HG03439 (cell line): ENCODE results near the gene TUBG2.
A peak's percentile ranks its signal among the peaks of the same experiment; 100 is the strongest.

ENCODE experiments used
- ATAC-seq: cut with Tn5 transposase; IDR thresholded peaks from one replicate; pipeline ENCODE4 v1.9.1; 2021; ENCODE audit warnings: mild to moderate bottlenecking, moderate library complexity; ENCODE audit not compliant: unreplicated experiment

Gene TUBG2

DNA sequence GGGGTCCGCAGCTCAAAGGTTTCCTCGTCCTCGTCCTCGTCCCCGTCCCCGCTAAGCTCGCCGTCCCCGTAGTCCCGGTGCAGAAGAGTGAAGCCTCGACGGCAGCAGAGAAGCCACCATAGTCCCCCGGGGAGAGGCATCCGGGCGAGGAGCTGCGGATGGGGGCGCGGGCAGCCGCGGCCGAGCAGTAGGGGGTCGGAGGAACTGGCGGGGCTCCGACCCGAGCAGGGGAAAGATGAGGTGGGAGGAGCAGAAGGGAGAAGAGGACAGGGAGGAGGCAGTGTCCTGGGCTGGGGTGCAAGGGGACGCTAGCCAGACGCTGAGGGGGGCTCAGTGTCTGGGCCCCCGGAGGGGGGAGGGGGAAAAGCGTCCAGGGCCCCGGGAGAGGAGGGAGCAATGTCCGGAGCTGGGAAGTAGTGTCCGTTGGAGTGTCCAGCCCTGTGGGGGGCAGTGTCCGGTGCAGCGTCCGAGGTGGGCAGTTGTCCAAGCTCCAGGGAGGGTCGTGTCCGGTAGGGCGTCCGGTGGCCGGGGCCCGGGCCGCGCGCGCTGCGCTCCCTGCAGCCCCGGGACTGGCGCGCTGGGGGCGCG is 17.4 kb downstream of the TUBG2 start, which contains the start of gene PLEKHH3:
TSS of gene PLEKHH3 (minus strand) at position 571 of the 588 bp plus-strand sequence. CDS start at position 140, 431 bp downstream.
- ATAC-seq, result no peak

DNA sequence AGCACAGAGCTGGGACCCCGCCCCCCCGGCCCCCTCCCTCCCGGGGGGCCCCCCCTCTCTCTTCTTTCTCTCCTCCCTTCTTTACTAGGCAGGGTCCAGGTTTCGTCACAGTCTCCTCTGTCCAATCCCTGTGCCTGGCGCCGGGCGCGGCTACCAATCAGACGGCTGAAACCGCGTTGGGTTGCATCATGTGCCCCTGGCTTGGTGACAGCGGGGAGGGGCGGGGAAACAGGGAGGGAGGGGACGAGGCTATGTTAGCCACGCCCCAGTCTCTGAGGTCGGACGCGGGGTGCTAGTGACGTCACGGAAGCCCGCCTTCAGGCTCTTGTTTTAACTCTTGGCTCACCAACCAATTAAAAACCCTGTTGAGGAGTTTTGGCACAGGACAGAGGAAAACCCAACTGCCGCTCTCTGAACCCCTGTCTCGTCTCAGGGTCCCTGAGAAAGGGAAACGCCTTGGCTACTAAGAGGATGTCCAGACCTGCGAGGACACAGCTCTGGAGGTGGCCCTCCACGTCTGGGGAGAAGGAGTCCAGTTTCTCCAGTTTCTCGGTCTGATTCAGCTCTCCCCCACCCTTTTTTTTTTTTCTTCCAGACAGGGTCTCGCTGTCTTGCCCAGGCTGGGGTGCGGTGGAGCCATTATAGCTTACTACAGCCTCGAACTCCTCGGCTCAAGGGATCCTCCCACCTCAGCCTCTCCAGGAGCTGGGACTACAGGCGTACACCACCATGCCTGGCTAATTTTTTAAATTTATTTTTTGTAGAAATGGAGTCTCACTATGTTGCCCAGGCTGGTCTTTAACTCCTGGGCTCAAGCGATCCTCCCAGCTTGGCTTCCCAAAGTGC is 18.2 kb downstream of the TUBG2 start:
- ATAC-seq, result peak; percentile 67

GRCh38 chr17:42677921-42678781 is 19.1 kb downstream of the TUBG2 start:
- ATAC-seq, result no peak

GRCh38 chr17:42678951-42679491 is 19.9 kb downstream of the TUBG2 start:
- no peak for ATAC-seq

- no peak for ATAC-seq
These were observed 20.6 kb downstream of the TUBG2 start for GRCh38 chr17:42679492-42680330.

GRCh38 chr17:42680331-42680808 is 21.3 kb downstream of the TUBG2 start:
- ATAC-seq, result no peak

DNA sequence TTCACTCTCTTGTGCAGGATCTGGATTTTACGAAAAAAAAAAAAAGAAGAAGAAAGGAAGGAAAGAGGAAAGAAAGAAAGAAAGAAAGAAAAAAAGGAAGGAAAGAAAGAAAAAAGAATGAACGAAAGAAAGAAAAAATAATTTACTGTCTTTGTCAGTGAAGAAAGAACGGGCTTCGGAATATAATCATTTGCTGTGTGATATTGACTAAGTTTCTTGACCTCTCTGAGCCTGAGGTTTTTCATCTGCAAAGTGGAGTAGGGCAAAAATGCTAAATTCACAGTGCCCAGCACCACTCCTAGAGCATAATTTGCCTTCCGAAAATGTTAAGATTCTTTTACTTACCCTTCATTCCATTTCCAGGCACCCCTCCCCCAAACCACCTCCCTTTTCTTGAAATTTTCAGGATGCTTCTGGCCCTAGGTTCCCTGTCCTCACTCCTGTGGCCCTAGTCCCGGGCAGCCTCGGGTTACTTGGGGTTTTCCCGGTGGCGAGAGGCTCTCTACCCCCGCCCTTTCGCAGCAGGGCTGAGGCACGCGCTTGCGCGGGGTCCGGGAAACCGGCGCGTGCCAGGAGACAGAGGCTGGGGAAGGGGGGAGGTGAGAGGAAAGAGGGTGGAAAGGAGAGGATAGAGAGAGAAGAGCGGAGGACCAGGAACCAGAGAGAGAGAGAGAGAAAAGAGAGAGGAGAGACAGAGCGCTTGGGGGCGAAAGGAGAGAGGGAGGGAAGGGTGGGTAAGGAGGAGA is 23.1 kb downstream of the TUBG2 start, which contains the start of gene CNTNAP1:
TSS of gene CNTNAP1 (plus strand) at position 556 of the 746 bp plus-strand sequence. CDS start 299 bp downstream, outside the sequence.
- ATAC-seq, result no peak

DNA sequence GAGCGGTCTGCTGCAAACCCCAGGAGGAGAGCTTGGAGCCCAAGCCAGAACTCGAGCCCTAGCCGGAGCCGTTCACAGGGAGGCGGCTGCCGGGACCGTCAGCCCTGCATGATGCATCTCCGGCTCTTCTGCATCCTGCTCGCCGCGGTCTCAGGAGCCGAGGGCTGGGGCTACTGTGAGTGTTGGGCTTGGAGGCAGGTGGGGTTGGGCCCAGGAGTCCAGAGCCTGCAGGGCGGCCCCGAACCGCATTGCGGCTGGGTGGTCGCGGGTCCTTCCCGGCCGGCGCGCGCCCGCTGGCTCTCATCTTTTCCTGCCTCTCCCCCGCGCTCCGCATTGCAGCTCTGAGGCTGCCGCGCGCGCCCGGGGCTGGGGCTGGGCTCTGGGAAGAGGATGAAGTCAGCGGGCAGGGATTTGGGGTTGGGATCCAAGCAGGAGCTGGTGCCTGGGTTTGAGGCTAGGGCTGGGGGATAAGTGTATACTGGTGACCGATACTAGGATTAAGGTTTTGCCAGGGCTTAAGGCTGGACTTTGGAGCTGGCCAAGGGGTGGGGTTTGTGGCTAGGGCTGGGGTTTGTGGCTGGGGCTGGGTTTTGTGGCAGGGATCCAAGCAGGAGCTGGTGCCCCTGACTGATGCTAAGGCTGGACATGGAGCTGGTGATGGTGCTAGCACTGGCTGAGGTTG is 23.8 kb downstream of the TUBG2 start:
- no peak for ATAC-seq

DNA sequence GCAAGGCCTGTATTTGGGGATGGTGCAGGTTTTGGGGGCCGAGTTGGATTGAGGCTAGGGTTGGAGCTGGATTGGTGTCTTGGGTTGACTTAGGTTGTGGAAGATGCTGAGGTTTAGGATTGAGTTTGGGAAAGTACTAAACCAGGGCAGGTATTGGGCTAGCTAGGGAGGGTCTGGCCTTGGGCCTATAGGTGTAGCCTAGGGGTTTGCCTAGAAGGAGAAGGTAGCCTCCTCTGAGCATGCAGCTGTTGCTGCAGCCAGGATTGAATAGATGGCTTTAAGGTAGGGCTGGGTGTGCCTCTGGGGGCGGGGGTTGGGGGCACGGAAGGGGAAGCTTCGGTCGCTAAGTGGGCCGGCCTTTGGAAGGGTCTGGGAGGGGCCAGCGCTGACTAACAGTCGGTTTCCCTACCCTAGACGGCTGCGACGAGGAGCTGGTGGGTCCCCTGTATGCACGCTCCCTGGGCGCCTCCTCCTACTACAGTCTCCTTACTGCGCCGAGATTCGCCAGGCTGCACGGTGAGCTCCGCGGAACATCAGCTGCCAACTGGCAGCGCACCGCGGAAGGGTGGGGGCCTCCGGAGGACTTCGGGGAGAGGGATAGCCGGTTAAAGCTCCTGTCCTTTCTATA is 24.4 kb downstream of the TUBG2 start:
- no peak for ATAC-seq

DNA sequence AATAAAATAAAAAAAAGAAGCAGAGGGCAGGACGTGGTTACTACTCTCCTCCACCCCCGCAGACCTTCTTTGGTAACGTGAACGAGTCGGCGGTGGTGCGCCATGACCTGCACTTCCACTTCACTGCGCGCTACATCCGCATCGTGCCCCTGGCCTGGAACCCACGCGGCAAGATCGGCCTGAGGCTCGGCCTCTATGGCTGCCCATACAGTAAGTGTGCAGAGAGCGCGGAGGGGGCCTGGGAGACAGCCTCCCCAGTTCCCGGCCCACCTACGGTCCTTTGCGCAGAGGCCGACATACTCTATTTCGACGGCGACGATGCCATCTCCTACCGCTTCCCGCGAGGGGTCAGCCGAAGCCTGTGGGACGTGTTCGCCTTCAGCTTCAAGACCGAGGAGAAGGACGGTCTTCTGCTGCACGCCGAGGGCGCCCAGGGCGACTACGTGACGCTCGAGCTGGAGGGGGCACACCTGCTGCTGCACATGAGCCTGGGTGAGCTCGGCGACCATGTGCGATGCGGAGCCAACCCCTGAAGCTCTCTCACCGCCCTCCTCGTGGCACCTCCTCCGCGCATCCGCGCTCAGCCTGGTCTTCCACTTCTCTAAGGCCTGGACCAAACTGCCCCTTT is 26.0 kb downstream of the TUBG2 start:
- no peak for ATAC-seq

- no peak for ATAC-seq
These were observed 26.7 kb downstream of the TUBG2 start for GRCh38 chr17:42685831-42686230.

GRCh38 chr17:42686520-42687128 is 27.5 kb downstream of the TUBG2 start:
- no peak for ATAC-seq

- ATAC-seq, result no peak
These were observed 28.7 kb downstream of the TUBG2 start for GRCh38 chr17:42687707-42688320.

DNA sequence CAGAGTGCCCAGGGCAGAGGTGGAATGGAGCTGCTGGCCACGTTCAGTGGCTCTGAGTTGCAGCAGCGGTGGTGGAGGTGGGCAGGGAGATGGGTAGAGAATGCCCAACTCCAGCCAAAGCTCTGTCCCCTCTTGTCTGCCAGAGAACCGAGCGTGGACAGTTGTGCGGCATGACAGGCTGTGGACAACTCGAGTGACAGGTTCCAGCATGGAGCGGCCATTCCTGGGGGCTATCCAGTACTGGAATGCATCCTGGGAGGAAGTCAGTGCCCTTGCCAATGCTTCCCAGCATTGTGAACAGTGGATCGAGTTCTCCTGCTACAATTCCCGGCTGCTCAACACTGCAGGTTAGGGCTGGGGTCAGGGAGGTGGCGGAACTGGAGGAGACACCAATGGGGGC is 31.5 kb downstream of the TUBG2 start:
- ATAC-seq, result no peak

DNA sequence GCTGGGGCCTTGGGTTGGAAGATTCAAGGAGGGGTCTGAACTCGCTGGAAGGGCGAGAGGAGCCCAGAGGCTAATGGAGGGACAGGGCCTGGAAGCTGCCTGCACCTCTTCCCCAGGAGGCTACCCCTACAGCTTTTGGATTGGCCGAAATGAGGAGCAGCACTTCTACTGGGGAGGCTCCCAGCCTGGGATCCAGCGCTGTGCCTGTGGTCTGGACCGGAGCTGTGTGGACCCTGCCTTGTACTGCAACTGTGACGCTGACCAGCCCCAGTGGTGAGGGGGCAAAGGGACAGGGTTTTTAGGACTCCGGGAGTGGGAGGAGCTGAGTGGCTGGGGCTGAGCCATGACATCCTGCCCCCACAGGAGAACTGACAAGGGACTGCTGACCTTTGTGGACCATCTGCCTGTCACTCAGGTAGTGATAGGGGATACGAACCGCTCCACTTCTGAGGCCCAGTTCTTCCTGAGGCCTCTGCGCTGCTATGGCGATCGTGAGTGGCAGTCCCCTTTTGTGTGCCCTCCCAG is 32.0 kb downstream of the TUBG2 start:
- no peak for ATAC-seq

DNA sequence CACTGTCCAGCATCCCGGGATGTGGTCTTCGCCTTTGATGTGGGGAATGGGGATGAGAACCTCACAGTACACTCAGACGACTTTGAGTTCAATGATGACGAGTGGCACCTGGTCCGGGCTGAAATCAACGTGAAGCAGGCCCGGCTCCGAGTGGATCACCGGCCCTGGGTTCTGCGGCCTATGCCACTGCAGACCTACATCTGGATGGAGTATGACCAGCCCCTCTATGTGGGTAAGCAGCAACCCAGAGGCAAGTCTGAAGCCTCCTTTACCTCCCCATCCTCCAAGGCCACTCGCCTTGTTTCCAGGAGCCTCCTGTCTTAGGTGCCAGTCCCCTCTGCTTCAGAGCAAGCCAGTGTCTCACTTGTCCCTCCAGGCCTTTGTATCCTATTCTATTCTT is 33.4 kb downstream of the TUBG2 start:
- no peak for ATAC-seq

DNA sequence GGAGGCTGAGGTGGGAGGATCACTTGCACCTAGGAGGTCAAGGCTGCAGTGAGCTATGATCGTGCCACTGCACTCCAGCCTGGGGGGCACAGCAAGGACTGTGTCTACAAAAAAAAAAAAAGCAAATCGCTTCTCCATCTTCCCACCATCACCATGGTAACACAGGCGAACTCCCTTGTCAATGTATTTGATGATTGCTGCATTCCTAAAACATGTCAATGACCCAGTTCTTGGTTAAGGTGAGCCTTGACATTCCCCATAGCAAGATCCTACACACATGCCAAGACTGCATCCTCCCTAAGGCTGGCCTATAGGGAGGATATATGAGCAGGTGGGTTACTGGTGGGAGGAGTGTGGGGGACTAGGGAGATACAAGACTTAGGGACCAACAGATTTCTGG is 35.4 kb downstream of the TUBG2 start:
- ATAC-seq, result no peak
